ENCODE results near the gene MAML3.
"Not testable (repeated sequence)": the region's sequence is repeated elsewhere in the genome, so short reads cannot be mapped to it uniquely, and the experiment has no call there.

MAML3 gene

DNA sequence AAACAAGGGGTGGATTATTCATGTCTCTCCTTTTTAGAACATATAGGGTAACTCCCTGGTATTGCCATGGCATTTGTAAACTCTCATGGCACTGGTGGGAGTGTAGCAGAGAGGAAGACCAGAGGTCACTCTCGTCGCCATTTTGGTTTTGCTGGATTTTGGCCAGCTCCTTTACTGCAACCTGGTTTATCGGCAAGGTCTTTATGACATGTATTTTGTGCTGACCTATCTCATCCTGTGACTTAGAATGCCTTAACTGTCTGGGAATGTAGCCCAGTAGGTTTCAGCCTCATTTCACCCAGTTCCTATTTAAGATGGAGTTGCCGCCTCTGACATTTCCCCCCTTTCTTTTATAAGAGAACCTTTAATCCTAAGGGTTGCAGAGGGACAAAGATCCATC lies 442.5 kb downstream of the MAML3 start:
- DNase-seq: no peak

DNA sequence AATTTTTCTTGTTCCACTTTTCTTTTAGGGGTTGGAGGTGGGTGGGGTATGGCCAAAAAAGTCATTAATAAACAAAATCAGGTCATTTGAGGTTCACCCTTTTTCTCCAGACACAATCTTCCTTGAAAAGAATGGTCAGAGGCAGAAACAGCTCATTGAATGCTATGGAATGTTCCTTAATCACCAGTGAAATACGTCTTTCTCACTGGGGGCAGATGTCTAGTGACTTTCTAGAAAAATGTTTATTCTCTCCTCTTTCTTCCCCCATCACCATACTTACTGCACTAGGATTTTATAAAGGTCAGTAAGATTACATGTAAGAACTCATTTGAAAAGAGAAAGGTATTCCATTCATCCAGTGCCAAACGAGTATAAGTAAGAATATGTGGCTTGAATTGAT lies 443.9 kb downstream of the MAML3 start:
- no peak for DNase-seq

- DNase-seq: no peak
These were observed 444.3 kb downstream of the MAML3 start for GRCh38 chr4:139709660-139710059.

DNA sequence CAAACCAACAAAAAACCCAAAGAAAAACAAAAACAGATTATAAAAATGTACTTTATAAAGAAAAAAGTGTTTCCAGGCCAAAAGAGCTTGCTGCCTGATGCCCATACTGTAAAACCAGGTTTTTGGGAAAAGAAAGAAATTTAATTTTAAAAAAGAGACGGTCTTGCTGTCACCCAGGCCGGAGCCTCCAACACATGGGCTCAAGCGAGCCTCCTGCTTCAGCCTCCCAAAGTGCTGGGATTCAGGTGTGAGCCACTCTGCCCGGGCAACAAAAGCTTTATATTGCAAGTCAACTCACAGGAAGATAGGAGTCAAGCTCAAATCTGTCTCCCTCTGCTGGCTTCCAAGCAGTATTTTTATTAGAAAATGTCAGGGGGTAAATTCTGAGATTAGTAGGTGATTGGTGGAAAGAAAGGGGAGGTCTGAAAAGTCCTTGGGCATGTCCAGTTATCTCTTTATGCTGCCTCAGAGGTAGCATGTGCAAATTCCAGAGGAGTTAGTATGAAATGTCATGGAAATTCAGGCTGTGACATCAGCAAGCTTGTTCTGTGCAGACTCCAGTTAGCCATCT lies 449.0 kb downstream of the MAML3 start:
- no peak for DNase-seq

DNA sequence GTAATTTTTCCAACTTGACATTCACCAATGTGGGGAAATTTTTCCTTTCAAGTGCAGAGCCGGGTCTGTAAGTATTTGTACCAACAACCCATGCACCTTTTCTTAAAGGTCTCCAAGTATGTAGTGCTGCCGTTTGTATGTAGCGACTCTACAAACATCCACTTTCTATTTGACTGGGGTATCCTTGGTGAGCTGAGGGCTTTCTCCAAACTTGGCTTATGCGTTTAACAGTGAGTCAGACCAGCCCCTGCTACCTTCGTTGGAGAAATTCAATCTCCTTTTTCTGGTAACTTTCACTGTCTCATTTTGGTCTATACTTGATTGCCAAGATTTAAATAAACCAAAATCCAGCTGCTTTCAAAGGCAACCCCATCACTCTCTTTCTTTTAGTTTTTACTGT lies 453.4 kb downstream of the MAML3 start:
- DNase-seq: no peak

DNA sequence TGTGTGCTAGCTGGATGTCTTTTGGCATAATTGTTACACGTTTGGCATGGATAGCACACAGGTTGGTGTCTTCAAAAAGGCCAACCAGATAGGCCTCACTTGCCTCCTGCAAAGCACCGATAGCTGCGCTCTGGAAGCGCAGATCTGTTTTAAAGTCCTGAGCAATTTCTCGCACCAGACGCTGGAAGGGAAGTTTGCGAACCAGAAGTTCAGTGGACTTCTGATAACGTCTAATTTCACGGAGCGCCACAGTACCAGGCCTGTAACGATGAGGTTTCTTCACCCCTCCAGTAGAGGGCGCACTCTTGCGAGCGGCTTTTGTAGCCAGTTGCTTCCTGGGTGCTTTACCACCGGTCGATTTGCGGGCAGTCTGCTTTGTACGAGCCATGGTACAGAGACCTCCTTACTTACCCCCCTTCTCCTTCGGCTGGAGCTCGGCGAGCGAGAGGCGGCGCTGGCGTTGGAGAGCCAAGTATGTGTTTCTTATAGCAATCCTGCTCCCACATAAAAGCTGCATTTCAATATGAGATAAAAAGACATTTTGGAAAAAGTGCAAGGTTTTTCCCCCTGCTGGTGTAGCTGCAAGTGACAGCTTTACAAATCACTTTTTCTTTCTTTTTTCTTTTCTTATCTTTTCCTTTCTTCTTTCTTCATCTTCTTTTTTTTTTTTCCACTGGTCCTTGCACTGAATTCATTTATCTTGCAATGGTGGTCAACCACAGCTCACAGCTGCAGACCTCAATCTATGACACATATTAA lies 455.6 kb downstream of the MAML3 start:
- not testable (repeated sequence) for DNase-seq

DNA sequence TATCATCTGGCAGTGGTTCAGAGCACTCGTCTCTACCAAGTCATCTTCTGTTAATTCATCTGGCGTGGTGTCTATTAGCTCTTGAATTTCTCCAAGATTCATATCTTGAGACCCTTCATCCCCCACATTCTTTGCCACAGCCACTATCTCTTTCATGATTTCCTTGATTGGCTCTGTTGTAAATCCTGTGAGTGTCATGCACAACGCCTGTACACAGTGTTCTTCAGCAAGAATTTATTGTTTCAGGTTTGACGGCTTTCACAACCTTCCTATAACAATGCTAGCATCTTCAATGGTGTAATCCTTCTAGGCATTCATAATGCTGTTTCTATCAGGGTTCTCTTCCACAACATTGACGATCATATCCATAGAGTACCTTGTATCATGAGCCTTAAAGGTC lies 457.5 kb downstream of the MAML3 start:
- DNase-seq: no peak

GRCh38 chr4:139694522-139695107 lies 459.4 kb downstream of the MAML3 start:
- no peak for DNase-seq

DNA sequence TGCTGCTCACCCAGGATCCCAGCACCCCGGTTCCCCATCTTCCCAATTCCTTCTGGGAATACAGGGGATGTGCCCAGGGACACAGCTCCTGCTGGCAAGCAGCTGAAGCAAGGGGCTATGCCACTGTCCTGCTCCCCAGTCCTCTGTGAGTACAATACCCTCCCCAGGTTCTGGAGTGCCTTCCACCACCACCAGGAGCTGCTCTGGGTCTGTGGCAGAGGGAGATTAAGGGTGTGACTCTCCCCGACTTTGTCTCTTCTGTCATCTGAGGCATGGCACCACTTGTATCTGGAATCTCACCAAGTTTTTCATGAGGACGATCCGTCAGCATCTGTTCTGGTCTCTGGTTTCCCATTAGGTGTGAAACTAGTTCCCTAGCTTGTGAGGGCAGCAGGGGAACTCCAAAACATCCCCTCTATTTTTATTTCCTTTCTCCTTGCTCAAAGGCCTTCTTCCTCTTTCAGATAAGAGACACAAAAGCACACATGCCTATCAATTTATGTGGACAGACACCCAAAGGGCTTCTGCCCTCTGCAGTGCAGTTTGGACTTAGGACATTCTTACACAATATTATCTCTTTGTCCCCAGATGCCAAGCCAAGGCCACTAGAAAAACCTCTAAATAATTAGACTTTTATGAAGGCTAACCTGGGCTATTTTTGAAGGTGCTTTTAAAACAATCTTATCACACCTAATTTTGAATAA lies 461.5 kb downstream of the MAML3 start:
- DNase-seq: peak in 1 of 2 experiments; percentile 5

- DNase-seq: no peak
These were observed 463.6 kb downstream of the MAML3 start for GRCh38 chr4:139690419-139690818.

GRCh38 chr4:139689093-139689722 lies 464.8 kb downstream of the MAML3 start:
- no peak for DNase-seq

DNA sequence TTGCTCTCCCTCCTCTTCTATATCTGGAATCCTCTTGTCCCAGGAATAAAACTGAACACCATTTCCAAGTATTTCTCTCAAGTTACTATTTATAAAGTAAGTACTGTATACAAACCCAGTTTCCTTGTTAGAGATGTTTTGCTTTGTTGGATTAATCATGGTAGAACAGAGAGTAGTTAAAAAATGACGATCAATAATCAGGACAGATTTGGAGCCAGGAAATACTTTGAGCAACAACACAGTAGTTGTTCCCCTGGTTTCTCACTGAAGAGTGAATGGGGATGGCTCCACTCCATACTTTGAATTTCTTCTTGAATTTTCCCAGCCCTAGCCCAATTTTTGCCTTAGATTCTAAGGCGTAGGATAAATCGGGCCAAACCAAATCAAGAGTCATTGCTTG lies 467.0 kb downstream of the MAML3 start:
- no peak for DNase-seq

DNA sequence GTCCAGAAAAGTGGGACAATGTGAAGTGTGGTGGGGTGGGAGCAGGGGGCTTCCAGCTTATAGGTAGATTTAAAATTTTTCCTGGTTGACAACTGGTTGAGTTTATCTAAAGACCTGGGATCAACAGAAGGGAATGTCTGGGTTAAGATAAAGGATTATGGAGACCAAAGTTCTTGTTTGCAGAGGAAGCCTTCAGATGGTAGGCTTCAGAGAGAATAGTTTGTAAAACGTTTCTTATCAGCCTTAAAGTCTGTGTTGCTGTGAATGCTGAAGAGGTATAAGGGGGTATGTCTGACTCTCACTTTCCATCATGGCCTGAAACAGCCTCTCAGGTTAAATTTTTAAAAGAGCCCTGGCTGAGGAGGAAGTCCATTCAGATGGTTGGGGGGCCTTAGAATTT lies 467.9 kb downstream of the MAML3 start:
- no peak for DNase-seq

DNA sequence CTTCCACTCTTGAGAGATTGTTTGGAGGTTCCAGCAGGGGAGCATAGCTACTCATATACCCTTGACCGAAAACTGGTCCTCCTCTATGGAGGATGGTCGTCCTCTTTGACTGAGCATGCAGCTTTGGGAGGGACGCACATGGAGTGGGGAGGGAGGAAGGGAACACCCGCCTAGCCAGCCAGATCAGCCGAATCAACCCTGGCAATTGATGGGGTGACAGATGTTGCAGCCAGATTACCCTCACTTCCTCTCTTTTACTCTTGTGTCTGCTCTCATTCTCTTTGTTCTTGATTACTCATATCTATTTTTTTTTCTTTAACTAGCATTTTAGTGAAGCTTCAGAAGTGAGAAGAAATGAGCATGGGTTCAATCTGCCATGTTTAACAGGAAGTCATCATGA lies 468.8 kb downstream of the MAML3 start:
- DNase-seq: no peak

DNA sequence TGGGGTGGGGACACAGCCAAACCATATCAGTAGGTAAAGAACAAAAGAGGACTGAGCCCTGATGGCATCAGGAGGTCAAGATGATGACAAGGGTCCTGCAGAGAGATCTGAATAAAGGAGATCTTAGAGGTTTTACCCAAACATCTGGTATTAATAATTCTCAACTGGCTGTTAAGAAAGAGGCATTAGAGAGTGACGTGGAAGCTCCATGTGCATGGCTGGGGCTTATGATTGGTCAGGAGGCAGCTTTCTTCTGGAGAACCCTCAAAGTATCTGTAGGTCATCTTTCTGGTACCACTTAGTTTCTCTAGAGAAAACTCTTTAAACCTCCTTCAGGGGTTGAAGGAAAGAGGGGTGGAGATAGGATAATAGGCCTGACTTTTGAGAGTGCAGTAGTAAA lies 469.6 kb downstream of the MAML3 start:
- DNase-seq: no peak

DNA sequence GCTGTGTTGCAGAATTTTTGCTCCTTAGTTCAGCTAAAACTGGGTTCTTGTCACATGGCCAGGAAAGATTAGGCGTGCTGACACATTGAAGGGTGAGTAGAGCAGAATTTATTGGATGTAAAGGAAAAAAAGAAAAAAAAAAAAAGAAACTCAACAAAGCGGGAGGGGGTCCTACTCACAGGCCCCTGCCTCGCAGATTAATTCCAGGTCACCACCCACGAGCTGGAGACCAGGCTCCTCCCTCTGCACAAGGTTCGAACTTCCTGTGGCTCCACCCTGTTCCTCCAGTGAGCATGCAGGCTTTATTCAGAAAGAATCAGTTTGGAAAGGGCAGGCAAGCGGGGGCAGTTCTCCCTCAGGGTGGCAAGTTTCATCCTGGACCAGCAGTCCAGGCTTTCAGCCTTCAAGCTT lies 471.2 kb downstream of the MAML3 start:
- DNase-seq: no peak

DNA sequence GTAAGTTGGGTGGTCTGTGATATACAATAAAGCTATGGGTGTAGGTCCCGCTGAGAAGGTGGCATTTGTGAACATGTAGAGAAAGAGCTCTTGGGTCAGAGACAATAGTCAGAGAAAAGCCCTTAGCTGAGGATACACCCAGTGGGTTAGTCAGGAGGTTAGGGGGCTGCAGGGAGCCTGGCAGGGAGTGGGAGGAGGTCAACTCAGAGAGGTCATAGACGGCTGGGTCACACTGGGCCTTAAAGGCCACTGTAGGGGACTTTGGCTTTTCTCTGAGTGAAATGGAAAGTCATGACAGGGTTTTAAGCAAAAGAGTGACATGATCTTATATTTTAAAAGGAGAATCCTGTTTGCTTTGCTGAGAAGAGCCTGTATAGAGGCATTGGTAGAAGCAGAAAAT lies 471.7 kb downstream of the MAML3 start:
- no peak for DNase-seq

DNA sequence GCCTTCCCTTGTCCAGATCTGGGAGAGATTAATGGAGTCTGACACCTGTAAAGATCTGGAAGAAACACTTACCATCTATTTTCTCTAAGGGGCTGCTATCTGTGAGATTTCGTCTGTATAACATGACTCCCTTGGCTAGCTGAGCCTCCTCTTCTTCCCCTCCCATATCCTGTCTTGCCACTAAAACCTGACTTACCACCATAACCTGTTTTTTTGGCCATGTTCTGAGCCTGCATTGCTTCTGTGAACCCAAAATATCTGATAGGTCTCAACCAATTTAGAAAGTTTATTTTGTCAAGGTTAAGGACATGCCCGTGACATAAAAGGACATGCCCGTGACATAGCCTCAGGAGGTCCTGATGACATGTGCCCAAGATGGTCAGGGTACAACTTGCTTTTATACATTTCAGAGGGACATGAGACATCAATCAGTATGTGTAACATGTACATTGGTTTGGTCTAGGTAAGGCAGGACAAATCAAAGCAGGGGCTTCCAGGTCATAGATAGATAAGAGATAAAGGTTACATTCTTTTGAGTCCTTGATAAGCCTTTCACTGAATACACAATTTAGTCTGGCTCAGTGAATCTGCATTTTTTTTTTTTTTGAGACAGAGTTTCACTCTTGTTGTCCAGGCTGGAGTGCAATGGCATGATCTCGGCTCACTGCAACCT lies 476.9 kb downstream of the MAML3 start:
- no peak for DNase-seq

GRCh38 chr4:139676365-139676764 lies 477.6 kb downstream of the MAML3 start:
- DNase-seq: no peak

- DNase-seq: no peak
These were observed 478.3 kb downstream of the MAML3 start for GRCh38 chr4:139675651-139676050.

DNA sequence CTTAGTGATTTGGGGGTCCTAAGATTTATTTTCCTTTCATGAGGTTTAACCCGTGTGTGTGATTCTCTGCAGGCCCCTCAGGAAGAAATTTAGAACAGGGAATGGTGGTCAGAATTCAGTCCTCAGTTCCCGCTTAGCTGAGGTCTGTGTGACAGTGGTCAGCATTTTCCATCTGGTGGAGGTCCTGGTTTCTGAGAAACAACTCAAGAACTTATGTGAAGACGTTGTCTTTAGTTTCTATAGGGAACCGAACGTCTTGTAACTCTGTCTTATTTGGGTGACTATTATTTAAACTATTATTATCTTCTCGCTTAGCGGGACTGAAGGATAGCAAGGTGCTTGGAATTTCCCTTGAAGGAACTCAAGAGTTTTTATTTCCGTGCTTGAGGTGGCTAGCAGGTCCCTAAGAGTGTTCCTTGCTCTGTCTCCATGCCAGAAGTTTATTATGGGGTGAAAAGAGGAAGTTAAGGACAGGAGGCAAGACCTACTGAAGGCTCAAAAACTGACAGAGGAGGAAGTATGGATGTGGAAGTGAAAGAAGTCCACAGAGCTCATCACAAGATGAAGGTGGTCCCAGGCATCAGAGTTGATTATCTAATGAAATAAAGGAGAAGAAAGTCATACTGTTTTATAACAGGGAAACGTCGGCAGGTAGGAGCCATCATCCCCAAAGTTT lies 479.0 kb downstream of the MAML3 start:
- no peak for DNase-seq

DNA sequence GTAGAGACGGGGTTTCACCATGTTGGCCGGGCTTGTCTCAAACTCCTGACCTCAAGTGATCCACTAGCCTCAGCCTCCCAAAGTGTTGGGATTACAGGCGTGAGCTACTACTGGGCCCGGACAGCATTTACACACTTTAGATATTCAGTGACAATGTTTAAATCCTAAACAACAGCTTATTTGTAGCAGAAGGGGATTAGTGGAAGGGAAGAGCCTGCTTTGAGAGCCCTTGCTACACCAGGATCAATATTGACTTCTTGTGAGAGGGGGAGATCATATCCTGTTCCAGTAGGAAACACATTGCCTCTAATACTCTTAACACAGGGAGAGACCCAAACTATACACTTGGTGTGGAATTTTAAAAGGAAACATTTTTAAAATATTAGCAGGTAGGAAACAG lies 481.3 kb downstream of the MAML3 start:
- DNase-seq: no peak
